ENCODE results near the gene SMAD6.

SMAD6 gene

DNA sequence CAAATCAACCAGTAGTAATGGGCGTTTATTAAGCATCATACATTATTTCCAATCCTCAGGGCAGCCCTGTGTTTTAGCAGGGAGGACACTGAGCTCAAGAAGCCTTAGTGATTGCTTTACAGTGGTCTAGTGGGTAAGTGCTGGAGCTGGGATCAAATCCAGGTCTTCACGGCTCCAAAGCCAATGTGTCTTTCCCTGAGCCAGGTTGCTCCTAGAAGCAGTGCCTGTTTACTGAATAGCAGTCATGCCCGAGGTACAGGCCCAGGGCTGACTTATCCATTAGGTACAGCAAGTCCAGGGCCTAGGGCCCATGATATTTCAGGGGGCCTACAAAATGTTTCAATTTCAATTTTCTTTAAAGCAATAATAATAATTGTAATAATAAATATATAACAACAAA lies 9.6 kb upstream of the SMAD6 start:
- peak overlapping the region; percentile 47 for H2BK5ac ChIP-seq (ENCODE audit: low read depth, low read length, poor library complexity)
- peak overlapping the region; percentile 64 for H4K91ac ChIP-seq (ENCODE audit: low read depth, low read length)
- H3K27me3 ChIP-seq (ENCODE audit: insufficient read depth, low read length), result no peaks in the 10 kb centered on the region
- peaks cover 5% of the 10 kb centered on the region for H3K79me1 ChIP-seq (ENCODE audit: low read length)
- H3K4ac ChIP-seq (ENCODE audit: low read depth, low read length), result no peak overlapping the region
- H3K23ac ChIP-seq (ENCODE audit: low read length), result no peak overlapping the region
- no peaks in the 10 kb centered on the region for H3K36me3 ChIP-seq (ENCODE audit: control insufficient read depth in 1 of 2, insufficient read depth in 2 of 2, low read length in 2 of 2)
- H2AFZ ChIP-seq (ENCODE audit: insufficient read depth, low read length, poor library complexity), result no peak overlapping the region
- H3K9ac ChIP-seq (ENCODE audit: low read length), result no peak overlapping the region
- H3K4me2 ChIP-seq (ENCODE audit: low read length), result no peak overlapping the region
- H3K18ac ChIP-seq (ENCODE audit: low read length), result no peak overlapping the region
- H2AK5ac ChIP-seq (ENCODE audit: low read length), result no peak overlapping the region
- no peaks in the 10 kb centered on the region for H3K9me3 ChIP-seq (ENCODE audit: insufficient read depth, low read depth, low read length)
- H2BK12ac ChIP-seq (ENCODE audit: low read length), result peak overlapping the region; percentile 97
- peak overlapping the region; percentile 56 for H2BK120ac ChIP-seq (ENCODE audit: insufficient read depth, low read length, poor library complexity)
- no peak overlapping the region for H3K4me3 ChIP-seq (ENCODE audit: low read depth, low read length)
- H3K14ac ChIP-seq (ENCODE audit: low read length), result peak overlapping the region; percentile 73
- H3K79me2 ChIP-seq (ENCODE audit: control insufficient read depth, insufficient read depth, low read length, poor library complexity), result no peaks in the 10 kb centered on the region
- H4K8ac ChIP-seq (ENCODE audit: low read depth, low read length), result no peak overlapping the region
- no peak overlapping the region for H4K12ac ChIP-seq (ENCODE audit: low read depth, low read length)
- peaks cover 4 to 6% of the 10 kb centered on the region in 2 experiments for H3K4me1 ChIP-seq (ENCODE audit: control insufficient read depth in 1 of 2, insufficient read depth in 2 of 2, low read length in 2 of 2)
- DNase-seq, result no peak
- no CpG with 5 or more reads among the region's 3 CpGs for WGBS (ENCODE audit: extremely low coverage, insufficient coverage, insufficient read length)
- no peak overlapping the region for H3K27ac ChIP-seq (ENCODE audit: low read depth, low read length)

GRCh38 chr15:66692808-66693596 lies 9.0 kb upstream of the SMAD6 start:
- Histone ChIP-seq H4K8ac (ENCODE audit: low read depth, low read length) (no peak overlapping the region), H2BK12ac (ENCODE audit: low read length) (peak overlapping the region; percentile 30), H4K91ac (ENCODE audit: low read depth, low read length) (no peak overlapping the region), H3K14ac (ENCODE audit: low read length) (no peak overlapping the region), H3K18ac (ENCODE audit: low read length) (no peak overlapping the region), H3K4me1 (ENCODE audit: control insufficient read depth in 1 of 2, insufficient read depth in 2 of 2, low read length in 2 of 2) (peaks cover 4 to 6% of the 10 kb centered on the region in 2 experiments), H2BK120ac (ENCODE audit: insufficient read depth, low read length, poor library complexity) (peak overlapping the region; percentile 40), H3K27me3 (ENCODE audit: insufficient read depth, low read length) (no peaks in the 10 kb centered on the region), H3K27ac (ENCODE audit: low read depth, low read length) (no peak overlapping the region), H3K4me3 (ENCODE audit: low read depth, low read length) (no peak overlapping the region), H3K9me3 (ENCODE audit: insufficient read depth, low read depth, low read length) (no peaks in the 10 kb centered on the region), H2BK5ac (ENCODE audit: low read depth, low read length, poor library complexity) (no peak overlapping the region), H4K12ac (ENCODE audit: low read depth, low read length) (no peak overlapping the region), H2AK5ac (ENCODE audit: low read length) (no peak overlapping the region), H2AFZ (ENCODE audit: insufficient read depth, low read length, poor library complexity) (no peak overlapping the region), H3K79me2 (ENCODE audit: control insufficient read depth, insufficient read depth, low read length, poor library complexity) (no peaks in the 10 kb centered on the region), H3K9ac (ENCODE audit: low read length) (no peak overlapping the region), H3K23ac (ENCODE audit: low read length) (no peak overlapping the region), H3K79me1 (ENCODE audit: low read length) (peaks cover 5% of the 10 kb centered on the region), H3K4ac (ENCODE audit: low read depth, low read length) (no peak overlapping the region), H3K4me2 (ENCODE audit: low read length) (no peak overlapping the region), H3K36me3 (ENCODE audit: control insufficient read depth in 1 of 2, insufficient read depth in 2 of 2, low read length in 2 of 2) (no peaks in the 10 kb centered on the region)
- WGBS (ENCODE audit: extremely low coverage, insufficient coverage, insufficient read length), result no CpG with 5 or more reads among the region's 6 CpGs
- DNase-seq, result no peak

DNA sequence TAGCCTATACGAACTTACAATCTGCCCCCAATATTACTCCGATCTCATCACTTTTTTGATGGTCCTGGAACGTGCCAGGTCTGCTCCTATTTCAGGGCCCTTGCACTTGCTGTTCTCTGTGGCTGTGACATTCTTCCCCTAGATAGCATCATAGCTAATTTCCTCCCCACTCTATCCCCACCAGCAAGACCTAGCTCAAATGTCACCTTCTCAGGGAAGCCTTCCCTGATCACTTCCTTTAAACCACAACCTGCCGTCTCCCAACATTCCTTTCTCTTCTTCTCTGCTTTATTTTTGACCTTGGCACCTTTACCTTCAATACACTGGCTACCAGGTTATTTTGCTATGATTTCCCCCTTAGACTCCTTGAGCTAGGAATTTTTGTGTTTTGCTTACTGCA lies 5.3 kb upstream of the SMAD6 start:
- H3K36me3 ChIP-seq (ENCODE audit: control insufficient read depth in 1 of 2, insufficient read depth in 2 of 2, low read length in 2 of 2), result no peaks in the 10 kb centered on the region

DNA sequence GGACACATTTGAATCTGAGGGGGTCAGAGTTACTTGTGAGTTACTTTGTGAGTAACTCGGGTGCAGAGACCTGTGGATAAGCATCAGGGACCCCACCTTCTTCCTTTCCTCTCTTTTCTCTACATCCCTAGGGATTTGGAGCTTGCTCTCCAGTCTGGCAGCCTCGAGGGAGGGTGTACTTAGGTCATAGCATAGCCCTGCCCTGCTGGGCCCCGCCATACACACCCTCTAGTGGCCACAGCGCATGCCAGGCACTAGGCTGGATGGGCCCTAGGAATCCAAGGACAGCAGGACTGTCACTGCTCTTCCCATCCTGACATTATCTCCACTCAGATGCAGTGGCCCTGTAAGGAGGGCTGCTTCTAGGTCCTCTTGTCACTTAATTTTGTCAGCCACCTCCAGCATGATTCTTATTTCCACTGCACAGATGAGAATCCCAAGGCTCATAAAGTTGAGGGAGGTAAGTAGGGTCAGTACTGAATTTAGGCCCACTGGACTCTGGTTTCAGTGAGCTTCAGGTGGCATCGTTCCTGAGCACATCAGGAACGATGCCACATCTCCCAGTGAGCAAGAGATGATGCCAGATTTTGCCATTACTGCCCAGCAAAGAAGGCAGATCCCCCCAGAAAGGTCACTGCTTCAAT lies 3.6 kb upstream of the SMAD6 start:
- Histone ChIP-seq H3K14ac (ENCODE audit: low read length) (no peak overlapping the region), H3K4ac (ENCODE audit: low read depth, low read length) (no peak overlapping the region), H3K9me3 (ENCODE audit: insufficient read depth, low read depth, low read length) (no peaks in the 10 kb centered on the region), H3K23ac (ENCODE audit: low read length) (no peak overlapping the region), H3K27ac (ENCODE audit: low read depth, low read length) (no peak overlapping the region), H3K4me2 (ENCODE audit: low read length) (no peak overlapping the region), H3K4me1 (ENCODE audit: control insufficient read depth in 1 of 2, insufficient read depth in 2 of 2, low read length in 2 of 2) (peaks cover 0 to 10% of the 10 kb centered on the region in 2 experiments), H4K91ac (ENCODE audit: low read depth, low read length) (peak overlapping the region; percentile 31), H3K36me3 (ENCODE audit: control insufficient read depth in 1 of 2, insufficient read depth in 2 of 2, low read length in 2 of 2) (no peaks in the 10 kb centered on the region), H2AK5ac (ENCODE audit: low read length) (no peak overlapping the region), H2BK5ac (ENCODE audit: low read depth, low read length, poor library complexity) (no peak overlapping the region), H2AFZ (ENCODE audit: insufficient read depth, low read length, poor library complexity) (no peak overlapping the region), H2BK12ac (ENCODE audit: low read length) (peak overlapping the region; percentile 5), H3K27me3 (ENCODE audit: insufficient read depth, low read length) (no peaks in the 10 kb centered on the region), H3K4me3 (ENCODE audit: low read depth, low read length) (no peak overlapping the region), H3K18ac (ENCODE audit: low read length) (no peak overlapping the region), H4K8ac (ENCODE audit: low read depth, low read length) (no peak overlapping the region), H4K12ac (ENCODE audit: low read depth, low read length) (no peak overlapping the region), H2BK120ac (ENCODE audit: insufficient read depth, low read length, poor library complexity) (peak overlapping the region; percentile 13), H3K79me1 (ENCODE audit: low read length) (peaks cover 24% of the 10 kb centered on the region), H3K79me2 (ENCODE audit: control insufficient read depth, insufficient read depth, low read length, poor library complexity) (peaks cover 12% of the 10 kb centered on the region), H3K9ac (ENCODE audit: low read length) (no peak overlapping the region)
- WGBS (ENCODE audit: extremely low coverage, insufficient coverage, insufficient read length), result no CpG with 5 or more reads among the region's 6 CpGs
- peak; percentile 74 to 78 for DNase-seq

More for the DNA sequence above, 5.3 kb upstream of the SMAD6 start:
- no peak for DNase-seq
- H3K14ac ChIP-seq (ENCODE audit: low read length), result no peak overlapping the region
- WGBS (ENCODE audit: extremely low coverage, insufficient coverage, insufficient read length), result no CpG with 5 or more reads among the region's 4 CpGs
- H4K8ac ChIP-seq (ENCODE audit: low read depth, low read length), result no peak overlapping the region
- H3K27me3 ChIP-seq (ENCODE audit: insufficient read depth, low read length), result no peaks in the 10 kb centered on the region
- no peak overlapping the region for H2BK120ac ChIP-seq (ENCODE audit: insufficient read depth, low read length, poor library complexity)
- H3K27ac ChIP-seq (ENCODE audit: low read depth, low read length), result no peak overlapping the region
- H4K12ac ChIP-seq (ENCODE audit: low read depth, low read length), result no peak overlapping the region
- no peak overlapping the region for H2AFZ ChIP-seq (ENCODE audit: insufficient read depth, low read length, poor library complexity)
- no peak overlapping the region for H3K18ac ChIP-seq (ENCODE audit: low read length)
- peaks cover 4% of the 10 kb centered on the region for H3K79me2 ChIP-seq (ENCODE audit: control insufficient read depth, insufficient read depth, low read length, poor library complexity)
- no peak overlapping the region for H2BK12ac ChIP-seq (ENCODE audit: low read length)
- no peak overlapping the region for H3K4me2 ChIP-seq (ENCODE audit: low read length)
- H3K4ac ChIP-seq (ENCODE audit: low read depth, low read length), result no peak overlapping the region
- H3K4me3 ChIP-seq (ENCODE audit: low read depth, low read length), result no peak overlapping the region
- H3K23ac ChIP-seq (ENCODE audit: low read length), result no peak overlapping the region
- no peak overlapping the region for H2AK5ac ChIP-seq (ENCODE audit: low read length)
- H3K9ac ChIP-seq (ENCODE audit: low read length), result no peak overlapping the region
- H3K4me1 ChIP-seq (ENCODE audit: control insufficient read depth in 1 of 2, insufficient read depth in 2 of 2, low read length in 2 of 2), result peaks cover 4 to 10% of the 10 kb centered on the region in 2 experiments
- H4K91ac ChIP-seq (ENCODE audit: low read depth, low read length), result no peak overlapping the region
- no peaks in the 10 kb centered on the region for H3K9me3 ChIP-seq (ENCODE audit: insufficient read depth, low read depth, low read length)
- H3K79me1 ChIP-seq (ENCODE audit: low read length), result peaks cover 14% of the 10 kb centered on the region
- H2BK5ac ChIP-seq (ENCODE audit: low read depth, low read length, poor library complexity), result no peak overlapping the region

Data from trophoblast cell (in vitro differentiated cells and primary cell).